H1 (cell line): ENCODE results near the gene STAM. TPM values are rescaled to one million over a fixed set of nuclear protein-coding genes. Genes with fewer than 3 reads are reported as not detected.

Source experiments
- CTCF ChIA-PET: fragments of 300-600 bp; sonication (Branson Sonifier 250); formaldehyde crosslinking; loops from one replicate; lab custom pipeline; 2021; ENCODE audit not compliant: partially characterized antibody; lab: Charles Lee
- POLR2A ChIA-PET: fragments of 300-600 bp; sonication (Branson Sonifier 250); formaldehyde crosslinking; loops from one replicate; lab custom pipeline; 2021; ENCODE audit warnings: inconsistent platforms; ENCODE audit not compliant: partially characterized antibody; lab: Charles Lee
- DNase-seq, 2 experiments: peaks; one replicate each; pipeline versions ENCODE4 v3.0.0 to v3.0.0-alpha.2; 2010 to 2022; ENCODE audit warnings: low spot score in 2 of 2, low read depth in 1 of 2, mixed read lengths in 1 of 2
- FAIRE-seq: peaks from 2 replicates; lab custom pipeline; 2011; peaks lifted over from hg19 to GRCh38; lab: Jason Lieb, UNC
- H2AFZ ChIP-seq: 2 replicates; pipeline ENCODE4 v1.8.1; 2012; ENCODE audit warnings: low read length, inconsistent platforms
- H2AK5ac ChIP-seq: 2 replicates; pipeline ENCODE4 v1.6.1; 2013; ENCODE audit warnings: low read depth, low read length
- H2BK120ac ChIP-seq: replicated peaks from 2 replicates; pipeline ENCODE3; 2013; ENCODE audit warnings: low read depth, low read length, inconsistent platforms
- H2BK12ac ChIP-seq: 2 replicates; pipeline ENCODE4 v1.6.1; 2013; ENCODE audit warnings: low read depth, low read length
- H2BK15ac ChIP-seq: 2 replicates; pipeline ENCODE4 v1.6.1; 2013; ENCODE audit warnings: low read length
- H2BK20ac ChIP-seq: 2 replicates; pipeline ENCODE4 v1.6.1; 2013; ENCODE audit warnings: low read length
- H2BK5ac ChIP-seq: 2 replicates; pipeline ENCODE4 v1.6.1; 2013; ENCODE audit warnings: low read depth, low read length
- H3K14ac ChIP-seq: 2 replicates; pipeline ENCODE4 v1.6.1; 2013; ENCODE audit warnings: inconsistent platforms; ENCODE audit not compliant: insufficient read length
- H3K18ac ChIP-seq: 2 replicates; pipeline ENCODE4 v1.6.1; 2013; ENCODE audit warnings: low read length; ENCODE audit errors: extremely low read depth
- H3K23ac ChIP-seq: 2 replicates; pipeline ENCODE4 v1.6.1; 2013; ENCODE audit warnings: inconsistent platforms; ENCODE audit not compliant: insufficient read length
- H3K23me2 ChIP-seq: 2 replicates; pipeline ENCODE4 v1.6.1; 2013; ENCODE audit warnings: low read depth, low read length
- H3K27ac ChIP-seq: 2 replicates; pipeline ENCODE4 v1.6.1; 2011; ENCODE audit warnings: low read depth, low read length, inconsistent platforms
- H3K27me3 ChIP-seq, 4 experiments: replicated peaks in 1 of 4; 1 replicate in 1 of 4; 2 replicates in 3 of 4; pipeline versions ENCODE4 v1.6.1 to v1.8.1; 2011 to 2013; ENCODE audit warnings: low read length in 3 of 4, mild to moderate bottlenecking in 3 of 4, inconsistent platforms in 2 of 4, mixed read lengths in 2 of 4, moderate library complexity in 1 of 4; ENCODE audit not compliant: control insufficient read depth in 3 of 4, insufficient read depth in 3 of 4; ENCODE audit errors: extremely low read depth in 1 of 4
- H3K36me3 ChIP-seq, 4 experiments: 2 replicates each; pipeline versions ENCODE4 v1.6.1 to v1.8.1; 2011 to 2013; ENCODE audit warnings: mild to moderate bottlenecking in 4 of 4, low read length in 3 of 4, moderate library complexity in 2 of 4, control low read depth in 1 of 4, inconsistent platforms in 1 of 4; ENCODE audit not compliant: insufficient read depth in 4 of 4, control insufficient read depth in 2 of 4
- H3K4ac ChIP-seq: replicated peaks from 2 replicates; pipeline ENCODE3; 2013; ENCODE audit warnings: low read length, low read depth, mixed read lengths, inconsistent platforms; ENCODE audit not compliant: insufficient read length
- H3K4me1 ChIP-seq, 4 experiments: replicated peaks in 1 of 4; 1 replicate in 1 of 4; 2 replicates in 3 of 4; pipeline versions ENCODE4 v1.6.1 to v1.8.1; 2011 to 2013; ENCODE audit warnings: low read length in 3 of 4, inconsistent platforms in 2 of 4, mixed read lengths in 1 of 4; ENCODE audit not compliant: insufficient read depth in 4 of 4, control insufficient read depth in 3 of 4
- H3K4me2 ChIP-seq, 2 experiments: 2 replicates each; pipeline versions ENCODE4 v1.6.1 to v1.8.1; 2011 to 2013; ENCODE audit warnings: low read depth in 2 of 2, low read length in 2 of 2, control low read depth in 1 of 2, inconsistent platforms in 1 of 2, mild to moderate bottlenecking in 1 of 2; ENCODE audit not compliant: insufficient read depth in 1 of 2
- H3K4me3 ChIP-seq, 4 experiments: fragments of 200-600, 300-600 bp in 1 of 4; sonication (generic), shearing (Covaris generic), sonication (Bioruptor Twin) in 1 of 4; 2 replicates each; pipeline versions ENCODE4 v1.5.1 to v1.8.1; 2011 to 2016; ENCODE audit warnings: low read length in 4 of 4, low read depth in 3 of 4, control low read depth in 2 of 4, inconsistent platforms in 2 of 4, mild to moderate bottlenecking in 2 of 4, mixed read lengths in 1 of 4, moderate library complexity in 1 of 4; ENCODE audit not compliant: insufficient read depth in 2 of 4; ENCODE audit errors: extremely low read depth in 1 of 4
- H3K56ac ChIP-seq: replicated peaks from 2 replicates; pipeline ENCODE3; 2013; ENCODE audit warnings: low read depth, mild to moderate bottlenecking, mixed read lengths, low read length, inconsistent platforms; ENCODE audit not compliant: insufficient read length
- H3K79me1 ChIP-seq: 2 replicates; pipeline ENCODE4 v1.6.1; 2013; ENCODE audit warnings: low read depth, low read length, control low read depth
- H3K79me2 ChIP-seq, 2 experiments: 2 replicates each; pipeline versions ENCODE4 v1.6.1 to v1.8.1; 2012 to 2013; ENCODE audit warnings: low read length in 2 of 2, mild to moderate bottlenecking in 2 of 2, inconsistent platforms in 1 of 2; ENCODE audit not compliant: insufficient read depth in 2 of 2, control insufficient read depth in 1 of 2
- H3K9ac ChIP-seq, 4 experiments: replicated peaks in 1 of 4; 1 replicate in 1 of 4; 2 replicates in 3 of 4; pipeline versions ENCODE4 v1.6.1 to v1.8.1; 2011 to 2013; ENCODE audit warnings: low read depth in 3 of 4, low read length in 3 of 4, control low read depth in 2 of 4, mild to moderate bottlenecking in 2 of 4, moderate library complexity in 2 of 4, inconsistent platforms in 1 of 4; ENCODE audit errors: extremely low read depth in 1 of 4
- H3K9me3 ChIP-seq, 2 experiments: 2 replicates each; pipeline versions ENCODE4 v1.6.1 to v1.8.1; 2012 to 2013; ENCODE audit warnings: mild to moderate bottlenecking in 2 of 2, moderate library complexity in 2 of 2, control low read depth in 1 of 2, inconsistent platforms in 1 of 2, low read depth in 1 of 2, low read length in 1 of 2, mixed read lengths in 1 of 2; ENCODE audit not compliant: insufficient read depth in 2 of 2
- H4K20me1 ChIP-seq, 2 experiments: replicated peaks in 1 of 2; 2 replicates each; pipeline versions ENCODE3 to v1.8.1; 2011 to 2013; ENCODE audit warnings: inconsistent platforms in 2 of 2, low read length in 2 of 2, mild to moderate bottlenecking in 1 of 2; ENCODE audit not compliant: insufficient read depth in 2 of 2, control insufficient read depth in 1 of 2
- H4K5ac ChIP-seq: 2 replicates; pipeline ENCODE4 v1.6.1; 2013; ENCODE audit warnings: low read length, low read depth, mixed read lengths, inconsistent platforms; ENCODE audit not compliant: insufficient read length
- H4K8ac ChIP-seq: 2 replicates; pipeline ENCODE4 v1.8.0; 2013; ENCODE audit warnings: mild to moderate bottlenecking, moderate library complexity, low read length, inconsistent platforms; ENCODE audit not compliant: insufficient read depth; ENCODE audit errors: extremely low read depth
- H4K91ac ChIP-seq: replicated peaks from 2 replicates; pipeline ENCODE3; 2013; ENCODE audit warnings: low read length, mixed read lengths, inconsistent platforms; ENCODE audit not compliant: insufficient read length
- BACH1 ChIP-seq: IDR thresholded peaks from 2 replicates; pipeline ENCODE4 v1.6.1; 2012; ENCODE audit warnings: low read length, improper control_type of control experiment
- BRCA1 ChIP-seq: IDR thresholded peaks from 2 replicates; pipeline ENCODE4 v1.6.1; 2012; ENCODE audit warnings: low read depth, low read length, improper control_type of control experiment
- CEBPB ChIP-seq: IDR thresholded peaks from 2 replicates; pipeline ENCODE4 v1.6.1; 2012; ENCODE audit warnings: low read depth, low read length
- CHD2 ChIP-seq: IDR thresholded peaks from 2 replicates; pipeline ENCODE4 v1.6.1; 2012; ENCODE audit warnings: low read length, improper control_type of control experiment
- EZH2 ChIP-seq: fragments of 200-600 bp; sonication (generic); IDR thresholded peaks from 2 replicates; pipeline ENCODE4 v1.7.1; 2012; ENCODE audit warnings: low read depth, mild to moderate bottlenecking, moderate library complexity, low read length, inconsistent platforms; ENCODE audit not compliant: severe bottlenecking
- GABPA ChIP-seq: IDR thresholded peaks from 2 replicates; pipeline ENCODE4 v1.6.1; 2011; ENCODE audit warnings: mild to moderate bottlenecking, low read length, moderate library complexity, borderline replicate concordance; ENCODE audit not compliant: insufficient read depth
- NRF1 ChIP-seq: IDR thresholded peaks from 2 replicates; pipeline ENCODE4 v1.6.1; 2011; ENCODE audit warnings: mild to moderate bottlenecking, low read depth, low read length, improper control_type of control experiment
- POU5F1 ChIP-seq: IDR thresholded peaks from 2 replicates; pipeline ENCODE4 v1.6.1; 2011; ENCODE audit warnings: low read depth, mild to moderate bottlenecking, low read length, moderate library complexity
- RNF2 ChIP-seq: fragments of 200-900, 300-1000 bp; sonication (generic); IDR thresholded peaks from 2 replicates; pipeline ENCODE4 v1.7.1; 2016; ENCODE audit warnings: borderline replicate concordance, low read depth, mild to moderate bottlenecking, antibody characterized with exemption, low read length; ENCODE audit not compliant: poor library complexity, severe bottlenecking; ENCODE audit errors: missing control alignments
- SIX5 ChIP-seq: IDR thresholded peaks from 2 replicates; pipeline ENCODE4 v1.6.1; 2011; ENCODE audit warnings: mild to moderate bottlenecking, low read depth, low read length
- TCF12 ChIP-seq: IDR thresholded peaks from 2 replicates; pipeline ENCODE4 v1.6.1; 2011; ENCODE audit warnings: low read depth, mild to moderate bottlenecking, low read length
- ZNF274 ChIP-seq: IDR thresholded peaks from 2 replicates; pipeline ENCODE4 v1.7.0; 2012; ENCODE audit warnings: low read length, borderline replicate concordance; ENCODE audit errors: extremely low read depth
- WGBS, 2 experiments: shearing (Covaris generic) in 1 of 2; methylation state at CpG; one replicate each; pipeline versions ENCODE4 v1.1.6 to v1.1.7; 2013 to 2015; ENCODE audit warnings: low lambda C conversion rate in 2 of 2, mixed read lengths in 2 of 2, inconsistent platforms in 1 of 2, low coverage in 1 of 2, missing lambda C conversion rate in 1 of 2; ENCODE audit not compliant: insufficient replicate concordance in 2 of 2, insufficient coverage in 1 of 2, insufficient read length in 1 of 2; ENCODE audit errors: extremely low coverage in 1 of 2, missing lambda C conversion rate in 1 of 2; 5-methylcytosine and 5-hydroxymethylcytosine counted together
- polyA plus RNA-seq, 7 experiments: library from polyadenylated mRNA; depleted of rRNA in 3 of 7; stranded (reverse) in 5 of 7; unstranded in 2 of 7; fragments of >200 nt in 5 of 7; fragments of 200-250 nt in 2 of 7; gene quantifications; 1 replicate in 5 of 7; 2 replicates in 1 of 7; 4 replicates in 1 of 7; pipeline versions ENCODE4 v1.2.1 to v1.2.3, GENCODE V29; 2011 to 2013; ENCODE audit warnings: missing spikeins in 2 of 7, mixed read lengths in 2 of 7
- total RNA-seq: library from RNA; stranded (reverse); fragmentation: NEBNext Ultra II Directional; extraction: Animal tissue kit (Norgen Biotek cat#: 25700); gene quantifications from 2 replicates; pipeline ENCODE4 v1.2.1, GENCODE V29; 2021
- TF ChIP-seq, protein P1 (sequence below): IDR thresholded peaks from 2 replicates; pipeline ENCODE4 v1.6.1; 2012; ENCODE audit warnings: inconsistent platforms
- TF ChIP-seq, protein P2 (sequence below): IDR thresholded peaks from 2 replicates; pipeline ENCODE4 v1.6.1; 2012; ENCODE audit warnings: inconsistent platforms

STAM gene
- total and polyA plus RNA-seq, 2 of the 8 experiments (the other 6 are each of a cell fraction or from before 2014, with no cell fraction given): 22.0 to 27.8 TPM

GRCh38 chr10:17597386-17597785 lies 46.6 kb upstream of the STAM start:
- DNase-seq (no peak), FAIRE-seq (no peak)
- Histone ChIP-seq H4K5ac (no peak overlapping the region), H2BK5ac (no peak overlapping the region), H2BK120ac (no peak overlapping the region), H2AFZ (no peak overlapping the region), H3K4me2 (no peak overlapping the region), H3K23me2 (no peaks in the 10 kb centered on the region), H3K23ac (no peak overlapping the region), H3K4me3 (no peak overlapping the region), H3K27ac (no peak overlapping the region), H4K8ac (no peak overlapping the region), H3K79me2 (no peaks in the 10 kb centered on the region), H3K9me3 (no peaks in the 10 kb centered on the region), H4K20me1 (no peaks in the 10 kb centered on the region), H4K91ac (no peak overlapping the region), H3K14ac (no peak overlapping the region), H3K9ac (no peak overlapping the region), H2BK12ac (no peak overlapping the region), H3K79me1 (no peaks in the 10 kb centered on the region), H3K36me3 (peaks cover 0 to 2% (median 0%) of the 10 kb centered on the region in 4 experiments; a peak in 2 of 8 replicates), H2AK5ac (no peak overlapping the region), H3K4ac (no peak overlapping the region), H3K27me3 (no peaks in the 10 kb centered on the region), H2BK15ac (no peak overlapping the region), H3K18ac (no peak overlapping the region), H2BK20ac (no peak overlapping the region), H3K4me1 (no peaks in the 10 kb centered on the region), H3K56ac (no peak overlapping the region)
- ChIA-PET POLR2A (no interaction called here), CTCF (interaction anchor here (0.6 to 1.8 kb wide), 6 partner anchors 11 to 307 kb away, joined by 3 to 7 read pairs (median 4); no protein-coding TSS in a partner anchor)
- 93% methylated on average over 3 of the region's 3 CpGs; no CpG with 5 or more reads in 1 of the 2 experiments for WGBS, 2 experiments
- TF ChIP-seq GABPA: no peak
- TF ChIP-seq, protein P1, sequence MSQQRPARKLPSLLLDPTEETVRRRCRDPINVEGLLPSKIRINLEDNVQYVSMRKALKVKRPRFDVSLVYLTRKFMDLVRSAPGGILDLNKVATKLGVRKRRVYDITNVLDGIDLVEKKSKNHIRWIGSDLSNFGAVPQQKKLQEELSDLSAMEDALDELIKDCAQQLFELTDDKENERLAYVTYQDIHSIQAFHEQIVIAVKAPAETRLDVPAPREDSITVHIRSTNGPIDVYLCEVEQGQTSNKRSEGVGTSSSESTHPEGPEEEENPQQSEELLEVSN: no peak
- no peak for TF ChIP-seq NRF1
- no peak for TF ChIP-seq SIX5
- TF ChIP-seq CHD2: no peak
- no peak for TF ChIP-seq BRCA1
- TF ChIP-seq, protein P2, sequence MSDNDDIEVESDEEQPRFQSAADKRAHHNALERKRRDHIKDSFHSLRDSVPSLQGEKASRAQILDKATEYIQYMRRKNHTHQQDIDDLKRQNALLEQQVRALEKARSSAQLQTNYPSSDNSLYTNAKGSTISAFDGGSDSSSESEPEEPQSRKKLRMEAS: no peak
- no peak for TF ChIP-seq POU5F1
- TF ChIP-seq CEBPB: no peak
- no peak for TF ChIP-seq TCF12
- no peak for TF ChIP-seq RNF2
- TF ChIP-seq BACH1: no peak
- no peak for TF ChIP-seq EZH2
- no peak for TF ChIP-seq ZNF274
